Measurements from ENCODE around the gene AGPS. TPM values are rescaled to one million over a fixed set of nuclear protein-coding genes. Genes with fewer than 3 reads are reported as not detected.

The AGPS gene
- total RNA-seq, 1 experiment from 2014 or later, result 60.9 TPM

DNA sequence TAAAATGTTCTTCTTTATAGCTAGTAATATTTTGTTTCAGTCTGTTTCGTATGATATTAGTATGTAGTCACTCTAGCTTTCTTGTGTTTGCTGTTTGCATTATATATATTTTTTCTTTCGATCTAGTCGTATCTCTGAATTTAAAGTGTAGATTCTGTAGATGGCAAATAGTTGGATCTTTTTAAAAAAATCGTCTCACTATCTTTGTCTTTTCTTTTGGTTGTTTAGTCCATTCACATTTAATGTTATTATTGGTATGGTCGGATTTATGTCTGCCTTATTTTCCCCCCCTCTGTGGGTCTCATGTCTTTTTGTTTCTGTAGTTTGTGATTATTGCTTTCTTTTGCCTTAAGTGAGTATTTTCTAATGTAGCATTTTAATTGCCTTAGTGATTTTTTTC, 84.3 kb downstream of the AGPS start:
- Mint-ChIP-seq H3K4me1 (no peaks in the 10 kb centered on the region; a peak in 1 of 4 replicates), H3K4me3 (no peak overlapping the region)
- no CpG with 5 or more reads among the region's 5 CpGs for WGBS (ENCODE audit: extremely low coverage, insufficient read length, low lambda C conversion rate)

More for the DNA sequence above, 84.3 kb downstream of the AGPS start:
- H3K36me3 Mint-ChIP-seq (ENCODE audit: insufficient read depth in 1 of 3, low read depth in 3 of 3), result peaks cover 21 to 34% (median 24%) of the 10 kb centered on the region in 3 experiments
- Histone ChIP-seq H3K9me3 (ENCODE audit: control insufficient read depth, low read depth, low read length) (no peaks in the 10 kb centered on the region), H2BK20ac (ENCODE audit: low read depth, low read length, poor library complexity, severe bottlenecking) (no peak overlapping the region), H3K4ac (ENCODE audit: low read depth, low read length) (no peak overlapping the region), H3K23me2 (ENCODE audit: insufficient read length, low read depth, low read length, poor library complexity, severe bottlenecking) (no peaks in the 10 kb centered on the region), H4K5ac (ENCODE audit: insufficient read length, low read depth, low read length) (no peak overlapping the region), H4K8ac (replicated peaks; ENCODE audit: insufficient read length, low read depth, low read length) (no peak overlapping the region), H3K9ac (ENCODE audit: extremely low read depth, insufficient read length, low read length) (no peak overlapping the region), H2BK12ac (ENCODE audit: insufficient read length, low read depth, low read length) (no peak overlapping the region), H3K56ac (ENCODE audit: insufficient read length, low read depth, low read length) (no peak overlapping the region), H4K91ac (ENCODE audit: insufficient read length, low read depth, low read length) (no peak overlapping the region), H3K79me1 (ENCODE audit: insufficient read depth, low read depth, low read length, poor library complexity, severe bottlenecking) (no peaks in the 10 kb centered on the region), H3T11ph (ENCODE audit: low read length) (no peak overlapping the region), H3K18ac (ENCODE audit: insufficient read length, low read depth, low read length) (no peak overlapping the region), H3K4me2 (ENCODE audit: insufficient read depth, insufficient read length, low read length) (no peak overlapping the region), H3K27ac (ENCODE audit: insufficient read length, low read depth, low read length) (no peak overlapping the region), H2BK15ac (ENCODE audit: low read depth, low read length) (no peak overlapping the region), H3K27me3 (ENCODE audit: insufficient read depth, low read length) (no peaks in the 10 kb centered on the region), H2AK5ac (ENCODE audit: insufficient read length, low read length) (no peak overlapping the region), H2AFZ (ENCODE audit: low read length) (no peak overlapping the region), H3K79me2 (ENCODE audit: insufficient read depth, low read length) (no peaks in the 10 kb centered on the region), H3K14ac (ENCODE audit: insufficient read depth, low read length) (no peak overlapping the region), H2BK5ac (ENCODE audit: insufficient read length, low read length) (no peak overlapping the region), H2BK120ac (ENCODE audit: low read depth, low read length, poor library complexity, severe bottlenecking) (no peak overlapping the region), H3K23ac (ENCODE audit: insufficient read length, low read depth, low read length) (no peak overlapping the region), H3K4me1 (ENCODE audit: insufficient read depth, low read length) (no peaks in the 10 kb centered on the region), H4K20me1 (ENCODE audit: control insufficient read depth, insufficient read depth, insufficient read length) (no peaks in the 10 kb centered on the region)
- TF ChIP-seq, protein P1, sequence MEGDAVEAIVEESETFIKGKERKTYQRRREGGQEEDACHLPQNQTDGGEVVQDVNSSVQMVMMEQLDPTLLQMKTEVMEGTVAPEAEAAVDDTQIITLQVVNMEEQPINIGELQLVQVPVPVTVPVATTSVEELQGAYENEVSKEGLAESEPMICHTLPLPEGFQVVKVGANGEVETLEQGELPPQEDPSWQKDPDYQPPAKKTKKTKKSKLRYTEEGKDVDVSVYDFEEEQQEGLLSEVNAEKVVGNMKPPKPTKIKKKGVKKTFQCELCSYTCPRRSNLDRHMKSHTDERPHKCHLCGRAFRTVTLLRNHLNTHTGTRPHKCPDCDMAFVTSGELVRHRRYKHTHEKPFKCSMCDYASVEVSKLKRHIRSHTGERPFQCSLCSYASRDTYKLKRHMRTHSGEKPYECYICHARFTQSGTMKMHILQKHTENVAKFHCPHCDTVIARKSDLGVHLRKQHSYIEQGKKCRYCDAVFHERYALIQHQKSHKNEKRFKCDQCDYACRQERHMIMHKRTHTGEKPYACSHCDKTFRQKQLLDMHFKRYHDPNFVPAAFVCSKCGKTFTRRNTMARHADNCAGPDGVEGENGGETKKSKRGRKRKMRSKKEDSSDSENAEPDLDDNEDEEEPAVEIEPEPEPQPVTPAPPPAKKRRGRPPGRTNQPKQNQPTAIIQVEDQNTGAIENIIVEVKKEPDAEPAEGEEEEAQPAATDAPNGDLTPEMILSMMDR (conservative IDR thresholded peaks at IDR 0.05), result no peak
- H3K27ac Mint-ChIP-seq, result no peak overlapping the region
- peaks cover 10 to 11% of the 10 kb centered on the region in 2 experiments for H3K9me3 Mint-ChIP-seq
- DNase-seq, result no peak
- no peaks in the 10 kb centered on the region for H3K27me3 Mint-ChIP-seq (ENCODE audit: low read depth)
